ENCODE measurements around the gene SLC6A6.
A peak's percentile ranks its signal among the peaks of the same experiment; 100 is the strongest.

The SLC6A6 gene

GRCh38 chr3:14457481-14457880 is 55.1 kb downstream of the SLC6A6 start:
- no peak for DNase-seq

- DNase-seq: no peak
Observed at GRCh38 chr3:14457999-14458398, 55.6 kb downstream of the SLC6A6 start.

GRCh38 chr3:14458434-14459275 is 56.2 kb downstream of the SLC6A6 start:
- no peak for DNase-seq

- DNase-seq: no peak
Observed at GRCh38 chr3:14459384-14459783, 57.0 kb downstream of the SLC6A6 start.

GRCh38 chr3:14459787-14460186 is 57.4 kb downstream of the SLC6A6 start:
- DNase-seq: no peak

- peak; percentile 54 for DNase-seq
Observed at GRCh38 chr3:14460342-14461005, 58.1 kb downstream of the SLC6A6 start.

GRCh38 chr3:14461006-14461747 is 58.8 kb downstream of the SLC6A6 start:
- no peak for DNase-seq

- DNase-seq: peak; percentile 58
Observed at GRCh38 chr3:14461748-14462324, 59.4 kb downstream of the SLC6A6 start.

GRCh38 chr3:14462738-14463137 is 60.3 kb downstream of the SLC6A6 start:
- DNase-seq: no peak

- DNase-seq: no peak
Observed at GRCh38 chr3:14463330-14464140, 61.1 kb downstream of the SLC6A6 start.

- no peak for DNase-seq
Observed at GRCh38 chr3:14464141-14464465, 61.7 kb downstream of the SLC6A6 start.

- DNase-seq: no peak
Observed at GRCh38 chr3:14464521-14464920, 62.1 kb downstream of the SLC6A6 start.

GRCh38 chr3:14465425-14465824 is 63.0 kb downstream of the SLC6A6 start:
- DNase-seq: no peak

- DNase-seq: no peak
Observed at GRCh38 chr3:14466179-14466903, 63.9 kb downstream of the SLC6A6 start.

- no peak for DNase-seq
Observed at GRCh38 chr3:14467814-14468620, 65.6 kb downstream of the SLC6A6 start.

- DNase-seq: no peak
Observed at GRCh38 chr3:14468621-14468981, 66.2 kb downstream of the SLC6A6 start.

- no peak for DNase-seq
Observed at GRCh38 chr3:14470461-14470860, 68.1 kb downstream of the SLC6A6 start.

GRCh38 chr3:14471016-14471415 is 68.6 kb downstream of the SLC6A6 start:
- no peak for DNase-seq

- no peak for DNase-seq
Observed at GRCh38 chr3:14471690-14472089, 69.3 kb downstream of the SLC6A6 start.

- peak; percentile 93 for DNase-seq
Observed at GRCh38 chr3:14472471-14473351, 70.3 kb downstream of the SLC6A6 start.
